Spleen (tissue), 11 donors: Measurements from ENCODE around the gene POP4. TPM values are rescaled to one million over a fixed set of nuclear protein-coding genes. Genes with fewer than 3 reads are reported as not detected.

Experiments
- DNase-seq: peaks from one replicate; pipeline ENCODE4 v3.0.0-alpha.2; 2020
- H3K27ac ChIP-seq, 8 donors: fragments of 200-600 bp; sonication (generic) in 7 of 8; 1 replicate in 4 of 8; 2 replicates in 4 of 8; pipeline versions ENCODE4 v1.5.0 to v1.8.0; 2016 to 2021; ENCODE audit warnings: inconsistent platforms in 4 of 8, mild to moderate bottlenecking in 4 of 8, moderate library complexity in 1 of 8
- H3K27me3 ChIP-seq, 7 donors: fragments of 200-600 bp; sonication (generic) in 6 of 7; replicated peaks in 1 of 7; 1 replicate in 4 of 7; 2 replicates in 3 of 7; pipeline versions ENCODE4 v1.5.0 to v1.8.0; 2016 to 2021; ENCODE audit warnings: inconsistent platforms in 3 of 7, mild to moderate bottlenecking in 1 of 7
- H3K36me3 ChIP-seq, 6 donors: fragments of 200-600 bp; sonication (generic) in 5 of 6; 1 replicate in 4 of 6; 2 replicates in 2 of 6; pipeline versions ENCODE4 v1.5.0 to v1.8.0; 2016 to 2021; ENCODE audit warnings: inconsistent platforms in 2 of 6
- H3K4me1 ChIP-seq, 6 donors: fragments of 200-600 bp; sonication (generic) in 5 of 6; 1 replicate in 3 of 6; 2 replicates in 3 of 6; pipeline versions ENCODE4 v1.5.0 to v1.8.0; 2016 to 2021; ENCODE audit warnings: inconsistent platforms in 3 of 6
- H3K4me3 ChIP-seq, 8 donors: fragments of 200-600 bp; sonication (generic) in 7 of 8; 1 replicate in 4 of 8; 2 replicates in 4 of 8; pipeline versions ENCODE4 v1.5.0 to v1.8.0; 2016 to 2021; ENCODE audit warnings: inconsistent platforms in 4 of 8, mild to moderate bottlenecking in 4 of 8, moderate library complexity in 2 of 8
- H3K9me3 ChIP-seq, 8 donors: fragments of 200-600 bp; sonication (generic) in 7 of 8; 1 replicate in 4 of 8; 2 replicates in 4 of 8; pipeline versions ENCODE4 v1.5.0 to v1.8.0; 2016 to 2021; ENCODE audit warnings: inconsistent platforms in 4 of 8
- CTCF ChIP-seq, 11 experiments: fragments of 200-600 bp in 7 of 11; fragments of 450-650 bp in 4 of 11; sonication (generic) in 4 of 11; IDR thresholded peaks in 8 of 11; conservative IDR thresholded peaks in 3 of 11; 1 replicate in 7 of 11; 2 replicates in 4 of 11; pipeline versions ENCODE4 v1.4.0 to v1.8.0; 2016 to 2021; ENCODE audit warnings: antibody characterized with exemption in 11 of 11, inconsistent platforms in 4 of 11, mild to moderate bottlenecking in 1 of 11
- POLR2A ChIP-seq, 3 donors: fragments of 450-650 bp; IDR thresholded peaks; one replicate each; pipeline ENCODE4 v1.5.1; 2017; ENCODE audit warnings: antibody characterized with exemption in 3 of 3, mild to moderate bottlenecking in 1 of 3
- POLR2AphosphoS5 ChIP-seq, 3 donors: sonication (generic); formaldehyde crosslinking; IDR thresholded peaks; one replicate each; pipeline ENCODE4 v1.5.1; 2017; ENCODE audit warnings: antibody characterized with exemption in 3 of 3
- WGBS, 5 donors: extraction: QIAGEN DNeasy Blood & Tissue Kit in 3 of 5; methylation state at CpG; one replicate each; pipeline versions ENCODE4 v1.1.5 to v1.1.7; 2013 to 2018; 5-methylcytosine and 5-hydroxymethylcytosine counted together
- intact Hi-C: fragments of 100-400 bp; cut with DNase I; formaldehyde crosslinking; loops from one replicate; pipeline ENCODE4 v1.15.0; 2023; ENCODE audit warnings: low total_unique reads
- polyA plus RNA-seq, 3 donors: library from polyadenylated mRNA; stranded (reverse); fragments of 200-250 nt; gene quantifications; one replicate each; pipeline ENCODE4 v1.2.1, GENCODE V29; 2013
- total RNA-seq, 7 donors: library from RNA; depleted of rRNA in 3 of 7; stranded (reverse); fragments of >200 nt in 3 of 7; fragmentation: NEBNext Ultra II Directional in 4 of 7; extraction: Animal tissue kit (Norgen Biotek cat#: 25700) in 4 of 7; gene quantifications; one replicate each; pipeline versions ENCODE4 v1.1.0 to v1.2.1, GENCODE V29; 2016 to 2021
- donor health status: healthy with polysubstance abuse.
- donor health status: DM: no; HTN: no; CAD: no; lungs with moderate emphysema.
- donor health status: DM: no; HTN: no; CAD: no.
- donor health status: Bipolar disorder and iron deficiency.
- donor health status: healthy.
- donor health status: DM: no; HTN: no; CAD: no.
- donor health status: DM: yes; HTN: yes; CAD: no.

Gene POP4
- total and polyA plus RNA-seq, 10 donors: 49.3 to 73.1 (median 61.5) TPM

GRCh38 chr19:29565171-29565570 lies 40.9 kb upstream of the POP4 start:
- no peak for TF ChIP-seq CTCF (IDR thresholded peaks at IDR 0.05 in 8 of 11, conservative IDR thresholded peaks at IDR 0.05 in 3 of 11)
- TF ChIP-seq POLR2A (IDR thresholded peaks at IDR 0.05): no peak
- TF ChIP-seq POLR2AphosphoS5 (IDR thresholded peaks at IDR 0.05): no peak
- H3K4me1 ChIP-seq: no peaks in the 10 kb centered on the region
- peaks cover 0 to 66% (median 0%) of the 10 kb centered on the region in 7 donors for H3K27me3 ChIP-seq
- H3K4me3 ChIP-seq: no peak overlapping the region
- H3K36me3 ChIP-seq: no peaks in the 10 kb centered on the region
- H3K9me3 ChIP-seq: peaks cover 0 to 9% (median 4%) of the 10 kb centered on the region in 8 donors
- H3K27ac ChIP-seq: no peak overlapping the region
- DNase-seq: no peak
- intact Hi-C loops: no loop called here
- WGBS, 5 donors: 82 to 88% (median 86%) methylated on average over 19 of the region's 19 CpGs

GRCh38 chr19:29566496-29567054 lies 39.5 kb upstream of the POP4 start:
- intact Hi-C loops: no loop called here
- Histone ChIP-seq H3K4me1 (no peaks in the 10 kb centered on the region), H3K27ac (no peak overlapping the region), H3K4me3 (no peak overlapping the region), H3K9me3 (no peaks in the 10 kb centered on the region), H3K27me3 (peaks cover 0 to 72% (median 0%) of the 10 kb centered on the region in 7 donors), H3K36me3 (no peaks in the 10 kb centered on the region)
- 82 to 87% (median 85%) methylated on average over 3 of the region's 3 CpGs for WGBS, 5 donors
- DNase-seq: no peak
- no peak for TF ChIP-seq POLR2AphosphoS5 (IDR thresholded peaks at IDR 0.05)
- TF ChIP-seq CTCF (IDR thresholded peaks at IDR 0.05 in 8 of 11, conservative IDR thresholded peaks at IDR 0.05 in 3 of 11): no peak
- TF ChIP-seq POLR2A (IDR thresholded peaks at IDR 0.05): no peak

- H3K27me3 ChIP-seq: peaks cover 0 to 77% (median 0%) of the 10 kb centered on the region in 7 donors
- H3K27ac ChIP-seq: no peak overlapping the region
- intact Hi-C loops: no loop called here
- H3K36me3 ChIP-seq: no peaks in the 10 kb centered on the region
- H3K9me3 ChIP-seq: no peaks in the 10 kb centered on the region
- DNase-seq: no peak
- no peaks in the 10 kb centered on the region for H3K4me1 ChIP-seq
- WGBS, 5 donors: 64 to 79% (median 73%) methylated on average over 2 of the region's 2 CpGs
- TF ChIP-seq POLR2A (IDR thresholded peaks at IDR 0.05) (no peak), CTCF (IDR thresholded peaks at IDR 0.05 in 8 of 11, conservative IDR thresholded peaks at IDR 0.05 in 3 of 11) (no peak), POLR2AphosphoS5 (IDR thresholded peaks at IDR 0.05) (no peak)
- no peak overlapping the region for H3K4me3 ChIP-seq
These were observed 38.6 kb upstream of the POP4 start for GRCh38 chr19:29567366-29567915.

- no peaks in the 10 kb centered on the region for H3K4me1 ChIP-seq
- 71 to 80% (median 74%) methylated on average over 21 to 22 of the region's 22 CpGs for WGBS, 5 donors
- TF ChIP-seq POLR2AphosphoS5 (IDR thresholded peaks at IDR 0.05): no peak
- no peak for TF ChIP-seq POLR2A (IDR thresholded peaks at IDR 0.05)
- no peak for TF ChIP-seq CTCF (IDR thresholded peaks at IDR 0.05 in 8 of 11, conservative IDR thresholded peaks at IDR 0.05 in 3 of 11)
- no peak overlapping the region for H3K4me3 ChIP-seq
- H3K27me3 ChIP-seq: peaks cover 0 to 78% (median 0%) of the 10 kb centered on the region in 7 donors
- no peaks in the 10 kb centered on the region for H3K9me3 ChIP-seq
- H3K27ac ChIP-seq: no peak overlapping the region
- H3K36me3 ChIP-seq: no peaks in the 10 kb centered on the region
- no peak for DNase-seq
- intact Hi-C loops: no loop called here
These were observed 37.8 kb upstream of the POP4 start for GRCh38 chr19:29568036-29569025.
